Measurements from ENCODE around the gene ZNF682.
"Not testable (repeated sequence)": the region's sequence is repeated elsewhere in the genome, so short reads cannot be mapped to it uniquely, and the experiment has no call there.

- TF ChIP-seq POLR2A (IDR thresholded peaks at IDR 0.05; ENCODE audit: low read depth, low read length); TAF1 (IDR thresholded peaks at IDR 0.05; ENCODE audit: borderline replicate concordance, low read depth, low read length): not testable (repeated sequence)
Measured at GRCh38 chr19:20058738-20059137, 19.4 kb upstream of the ZNF682 start.
